PC-9 (cell line): ENCODE measurements around the gene CKB. TPM values are rescaled to one million over a fixed set of nuclear protein-coding genes. Genes with fewer than 3 reads are reported as not detected.
A peak's percentile ranks its signal among the peaks of the same experiment; 100 is the strongest.

Experiments used
- BruUV-seq: library from RNA; stranded (reverse); fragments of 400-500 nt; replicated peaks from 2 replicates; lab custom pipeline; 2021; lab: Mats Ljungman, UMichigan
- CTCF ChIA-PET: fragments of 300-600 bp; sonication (Branson Sonifier 250); formaldehyde crosslinking; loops from one replicate; lab custom pipeline; 2022; ENCODE audit warnings: antibody characterized with exemption; lab: Charles Lee
- POLR2A ChIA-PET: fragments of 300-600 bp; sonication (Branson Sonifier 250); formaldehyde crosslinking; loops from one replicate; lab custom pipeline; 2022; ENCODE audit warnings: antibody characterized with exemption; ENCODE audit not compliant: unreplicated experiment; lab: Charles Lee
- DNase-seq, 2 experiments: peaks; one replicate each; pipeline versions ENCODE4 v3.0.0 to v3.0.0-alpha.2; 2015 to 2022; ENCODE audit warnings: mixed read lengths in 1 of 2
- H2AFZ ChIP-seq: fragments of 200-600 bp; sonication (generic); 2 replicates; pipeline ENCODE4 v1.8.1; 2017; ENCODE audit warnings: antibody characterized with exemption
- H3F3A ChIP-seq: fragments of 200-600 bp; sonication (generic); 2 replicates; pipeline ENCODE4 v1.8.1; 2017; ENCODE audit warnings: antibody characterized with exemption, mild to moderate bottlenecking, low read depth; ENCODE audit not compliant: insufficient read depth
- H3K27ac ChIP-seq: fragments of 200-600 bp; sonication (generic); 2 replicates; pipeline ENCODE4 v1.6.1; 2016; ENCODE audit warnings: mixed run types
- H3K27me3 ChIP-seq: fragments of 200-600 bp; sonication (generic); 2 replicates; pipeline ENCODE4 v1.6.1; 2016; ENCODE audit warnings: low read depth, mixed run types; ENCODE audit not compliant: insufficient read depth
- H3K36me3 ChIP-seq: fragments of 200-600 bp; sonication (generic); 2 replicates; pipeline ENCODE4 v1.6.1; 2016; ENCODE audit warnings: low read depth, mixed run types
- H3K4me1 ChIP-seq: fragments of 200-600 bp; sonication (generic); replicated peaks from 2 replicates; pipeline ENCODE4 v1.6.1; 2016; ENCODE audit warnings: mixed run types; ENCODE audit not compliant: insufficient read depth
- H3K4me2 ChIP-seq: fragments of 200-600 bp; sonication (generic); 2 replicates; pipeline ENCODE4 v1.6.1; 2017; ENCODE audit warnings: mixed run types
- H3K4me3 ChIP-seq: fragments of 200-600 bp; sonication (generic); 2 replicates; pipeline ENCODE4 v1.6.1; 2016; ENCODE audit warnings: mixed run types
- H3K79me2 ChIP-seq: fragments of 200-600 bp; sonication (generic); 2 replicates; pipeline ENCODE4 v1.6.1; 2017; ENCODE audit warnings: low read depth, mixed run types
- H3K9me2 ChIP-seq: fragments of 200-600 bp; sonication (generic); 2 replicates; pipeline ENCODE4 v1.8.1; 2017; ENCODE audit warnings: mild to moderate bottlenecking; ENCODE audit not compliant: insufficient read depth
- H3K9me3 ChIP-seq: fragments of 200-600 bp; sonication (generic); 2 replicates; pipeline ENCODE4 v1.8.1; 2016; ENCODE audit warnings: low read depth; ENCODE audit not compliant: insufficient read depth
- H4K20me1 ChIP-seq: fragments of 200-600 bp; sonication (generic); 2 replicates; pipeline ENCODE4 v1.8.1; 2017; ENCODE audit not compliant: insufficient read depth
- EZH2 ChIP-seq: fragments of 200-600 bp; sonication (generic); IDR thresholded peaks from 2 replicates; pipeline ENCODE4 v1.8.0; 2017; ENCODE audit warnings: antibody characterized with exemption, low read depth
- intact Hi-C: fragments of 100-400 bp; cut with micrococcal nuclease; formaldehyde crosslinking; loops from one replicate; pipeline ENCODE4 v1.10.0; 2022; ENCODE audit not compliant: unreplicated experiment
- total RNA-seq: library from RNA; stranded (reverse); gene quantifications from 2 replicates; pipeline ENCODE4 v1.2.3, GENCODE V29; 2021
- TF ChIP-seq, protein P1 (sequence below): fragments of 200-600 bp; sonication (generic); conservative IDR thresholded peaks from 2 replicates; pipeline ENCODE4 v1.6.1; 2017; ENCODE audit warnings: mixed run types, antibody characterized with exemption, mild to moderate bottlenecking, moderate library complexity

Gene CKB
- total RNA-seq, 1 experiment from 2014 or later, result 64.4 TPM

DNA sequence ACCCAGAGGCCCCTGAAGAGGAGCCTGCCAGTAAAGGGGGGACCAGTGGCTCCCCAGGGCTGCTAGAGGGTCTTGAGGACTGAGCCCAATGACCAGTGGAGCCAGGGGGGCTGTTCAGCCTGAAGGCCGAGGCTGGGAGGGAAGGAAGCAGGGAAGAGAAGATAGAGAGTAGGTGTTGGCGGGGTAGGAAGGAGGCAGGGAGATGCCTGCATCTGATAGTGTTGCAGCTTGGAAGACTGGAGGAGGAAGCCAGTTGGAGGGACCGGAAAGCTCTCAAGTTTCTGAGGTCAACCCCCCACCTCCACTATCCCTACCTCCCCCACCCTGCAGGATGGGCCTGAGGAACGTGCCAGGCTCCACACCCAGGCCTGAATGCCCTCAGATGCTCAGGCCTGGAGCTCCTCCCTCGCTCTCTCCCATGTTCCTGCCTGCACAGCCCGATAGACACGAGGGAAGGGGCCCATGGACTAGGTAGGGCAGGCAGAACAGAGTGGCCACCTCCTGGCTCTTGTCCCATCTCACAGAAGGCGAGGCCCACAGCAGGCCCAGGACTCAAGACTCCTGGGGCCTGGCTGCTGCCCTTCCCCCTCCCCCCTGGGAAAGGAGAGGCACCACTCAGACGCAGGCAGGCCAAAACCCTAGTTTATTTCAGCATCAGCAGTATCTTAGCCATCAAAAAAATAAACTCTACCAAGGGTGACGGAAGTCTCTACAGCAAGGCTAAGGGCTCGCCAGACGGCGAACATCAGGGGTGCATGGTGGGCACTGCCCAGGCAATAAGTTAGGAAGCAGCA, 3.4 kb downstream of the CKB start:
- intact Hi-C loops, result no loop called here
- ChIA-PET CTCF (interaction anchor here (0.6 to 2.9 kb wide), 8 partner anchors 9 to 68 kb away, joined by 3 to 14 read pairs (median 6); partner anchors contain the start of genes BAG5 and TRMT61A), POLR2A (interaction anchor here (0.6 kb wide), 2 partner anchors 22 to 185 kb away, joined by 4 to 6 read pairs; partner anchors contain the start of gene EIF5)
- Histone ChIP-seq H3K4me3 (no peak overlapping the region), H3K79me2 (no peaks in the 10 kb centered on the region), H4K20me1 (peaks cover 21% of the 10 kb centered on the region), H3K9me3 (no peaks in the 10 kb centered on the region), H3K36me3 (no peaks in the 10 kb centered on the region), H2AFZ (no peak overlapping the region), H3K9me2 (no peaks in the 10 kb centered on the region), H3K27ac (no peak overlapping the region), H3K27me3 (no peaks in the 10 kb centered on the region), H3F3A (peaks cover 62% of the 10 kb centered on the region), H3K4me2 (no peak overlapping the region), H3K4me1 (peaks cover 11% of the 10 kb centered on the region)
- TF ChIP-seq, protein P1, sequence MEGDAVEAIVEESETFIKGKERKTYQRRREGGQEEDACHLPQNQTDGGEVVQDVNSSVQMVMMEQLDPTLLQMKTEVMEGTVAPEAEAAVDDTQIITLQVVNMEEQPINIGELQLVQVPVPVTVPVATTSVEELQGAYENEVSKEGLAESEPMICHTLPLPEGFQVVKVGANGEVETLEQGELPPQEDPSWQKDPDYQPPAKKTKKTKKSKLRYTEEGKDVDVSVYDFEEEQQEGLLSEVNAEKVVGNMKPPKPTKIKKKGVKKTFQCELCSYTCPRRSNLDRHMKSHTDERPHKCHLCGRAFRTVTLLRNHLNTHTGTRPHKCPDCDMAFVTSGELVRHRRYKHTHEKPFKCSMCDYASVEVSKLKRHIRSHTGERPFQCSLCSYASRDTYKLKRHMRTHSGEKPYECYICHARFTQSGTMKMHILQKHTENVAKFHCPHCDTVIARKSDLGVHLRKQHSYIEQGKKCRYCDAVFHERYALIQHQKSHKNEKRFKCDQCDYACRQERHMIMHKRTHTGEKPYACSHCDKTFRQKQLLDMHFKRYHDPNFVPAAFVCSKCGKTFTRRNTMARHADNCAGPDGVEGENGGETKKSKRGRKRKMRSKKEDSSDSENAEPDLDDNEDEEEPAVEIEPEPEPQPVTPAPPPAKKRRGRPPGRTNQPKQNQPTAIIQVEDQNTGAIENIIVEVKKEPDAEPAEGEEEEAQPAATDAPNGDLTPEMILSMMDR, result no peak
- TF ChIP-seq EZH2, result no peak
- no TSS peak for BruUV-seq
- DNase-seq, result no peak

DNA sequence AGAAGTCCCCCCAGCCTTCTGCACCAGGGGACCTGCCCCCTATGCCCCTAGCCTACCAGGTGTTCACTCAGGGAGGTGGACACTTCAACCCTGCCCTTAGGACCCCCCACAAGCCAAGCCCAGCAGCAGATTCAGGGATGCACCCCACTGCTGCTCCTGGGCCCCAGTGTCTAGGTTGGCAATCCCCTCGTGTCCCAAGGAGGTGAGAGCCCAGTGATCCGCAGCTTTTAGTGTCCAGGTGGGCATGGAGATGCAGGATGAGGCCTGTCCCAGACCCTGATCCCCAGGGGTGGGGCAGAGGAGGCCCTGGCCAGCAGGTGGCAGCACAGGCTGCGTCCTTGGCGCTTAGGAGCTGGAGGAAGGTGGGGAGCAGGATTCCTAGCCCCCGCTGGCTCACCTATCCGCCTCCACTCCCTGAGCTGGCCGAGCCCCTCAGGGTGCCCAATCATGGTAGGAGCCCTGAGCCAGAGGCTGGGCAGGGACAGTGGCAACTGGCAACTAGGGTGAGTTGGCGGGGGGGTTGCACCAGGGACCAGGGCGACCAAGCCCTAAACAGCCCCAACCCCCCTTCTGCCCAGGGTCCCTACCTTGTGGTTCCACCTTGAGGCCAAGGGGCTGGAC, 4.1 kb downstream of the CKB start:
- Histone ChIP-seq H3K4me2 (no peak overlapping the region), H3F3A (peaks cover 58% of the 10 kb centered on the region), H4K20me1 (peaks cover 21% of the 10 kb centered on the region), H3K36me3 (no peaks in the 10 kb centered on the region), H3K4me1 (peaks cover 11% of the 10 kb centered on the region), H3K9me3 (no peaks in the 10 kb centered on the region), H2AFZ (no peak overlapping the region), H3K79me2 (no peaks in the 10 kb centered on the region), H3K27ac (no peak overlapping the region), H3K27me3 (no peaks in the 10 kb centered on the region), H3K9me2 (no peaks in the 10 kb centered on the region), H3K4me3 (no peak overlapping the region)
- TF ChIP-seq, protein P1, result peak; percentile 99
- no peak for TF ChIP-seq EZH2
- ChIA-PET POLR2A (interaction anchor here (0.6 kb wide), 2 partner anchors 22 to 185 kb away, joined by 4 to 6 read pairs; partner anchors contain the start of gene EIF5), CTCF (interaction anchor here (0.6 to 2.9 kb wide), 8 partner anchors 10 to 184 kb away, joined by 3 to 14 read pairs (median 5); partner anchors contain the start of genes BAG5 and TRMT61A)
- no TSS peak for BruUV-seq
- peak; percentile 54 to 80 for DNase-seq
- intact Hi-C loops, result no loop called here

DNA sequence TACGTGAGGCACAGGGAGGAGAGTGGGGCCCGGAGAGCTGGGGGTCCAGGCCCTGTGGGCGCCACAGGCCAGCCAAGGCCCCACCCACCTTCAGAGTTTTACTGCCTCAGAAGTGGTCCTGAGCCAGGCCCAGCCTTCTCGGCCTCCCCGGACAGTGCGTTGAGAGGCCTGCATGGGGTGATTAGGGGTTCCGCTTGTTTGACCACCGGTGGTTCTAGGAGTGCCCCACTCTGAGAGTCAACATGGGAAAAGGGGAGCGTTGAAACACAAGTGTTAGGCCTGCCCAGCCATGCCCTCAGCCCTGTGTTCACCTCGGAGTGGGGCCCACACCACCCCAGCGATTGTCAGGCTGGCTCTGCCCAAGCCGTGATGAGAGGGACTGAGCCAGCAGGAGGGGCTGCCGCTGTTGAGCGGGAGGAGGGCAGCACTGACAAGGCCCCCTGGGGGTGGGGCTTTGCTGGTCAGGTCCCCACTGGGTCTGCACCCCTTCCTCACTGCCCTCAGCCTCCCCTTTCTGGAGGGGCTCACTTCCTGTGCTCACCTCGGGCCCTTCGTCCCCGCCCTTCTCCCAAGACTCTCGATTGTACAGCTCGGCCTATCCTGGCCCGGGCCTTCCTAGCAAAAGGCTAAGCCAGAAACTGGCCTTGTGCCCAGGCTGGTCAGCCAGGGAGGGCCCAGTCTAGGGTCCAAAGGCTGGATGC, 4.8 kb downstream of the CKB start:
- Histone ChIP-seq H3K36me3 (no peaks in the 10 kb centered on the region), H4K20me1 (peaks cover 22% of the 10 kb centered on the region), H3F3A (peaks cover 60% of the 10 kb centered on the region), H3K9me3 (no peaks in the 10 kb centered on the region), H3K4me1 (peaks cover 11% of the 10 kb centered on the region), H3K9me2 (no peaks in the 10 kb centered on the region), H2AFZ (no peak overlapping the region), H3K4me2 (no peak overlapping the region), H3K79me2 (no peaks in the 10 kb centered on the region), H3K27ac (no peak overlapping the region), H3K4me3 (no peak overlapping the region), H3K27me3 (no peaks in the 10 kb centered on the region)
- TF ChIP-seq EZH2, result no peak
- TF ChIP-seq, protein P1, result no peak
- DNase-seq, result no peak
- BruUV-seq, result no TSS peak
- ChIA-PET CTCF (interaction anchor here (0.6 to 2.9 kb wide), 6 partner anchors 10 to 183 kb away, joined by 3 to 14 read pairs (median 6); partner anchors contain the start of genes BAG5 and TRMT61A), POLR2A (no interaction called here)
- intact Hi-C loops, result no loop called here
